CD4-positive, alpha-beta T cell treated with Interleukin-15 for 1 hour (primary cell): ENCODE measurements around the gene METTL2B.
"Not testable (repeated sequence)": the region's sequence is repeated elsewhere in the genome, so short reads cannot be mapped to it uniquely, and the experiment has no call there.

Experiments
- DNase-seq: peaks from one replicate; pipeline ENCODE4 v3.0.0-alpha.2; 2020

The METTL2B gene

DNA sequence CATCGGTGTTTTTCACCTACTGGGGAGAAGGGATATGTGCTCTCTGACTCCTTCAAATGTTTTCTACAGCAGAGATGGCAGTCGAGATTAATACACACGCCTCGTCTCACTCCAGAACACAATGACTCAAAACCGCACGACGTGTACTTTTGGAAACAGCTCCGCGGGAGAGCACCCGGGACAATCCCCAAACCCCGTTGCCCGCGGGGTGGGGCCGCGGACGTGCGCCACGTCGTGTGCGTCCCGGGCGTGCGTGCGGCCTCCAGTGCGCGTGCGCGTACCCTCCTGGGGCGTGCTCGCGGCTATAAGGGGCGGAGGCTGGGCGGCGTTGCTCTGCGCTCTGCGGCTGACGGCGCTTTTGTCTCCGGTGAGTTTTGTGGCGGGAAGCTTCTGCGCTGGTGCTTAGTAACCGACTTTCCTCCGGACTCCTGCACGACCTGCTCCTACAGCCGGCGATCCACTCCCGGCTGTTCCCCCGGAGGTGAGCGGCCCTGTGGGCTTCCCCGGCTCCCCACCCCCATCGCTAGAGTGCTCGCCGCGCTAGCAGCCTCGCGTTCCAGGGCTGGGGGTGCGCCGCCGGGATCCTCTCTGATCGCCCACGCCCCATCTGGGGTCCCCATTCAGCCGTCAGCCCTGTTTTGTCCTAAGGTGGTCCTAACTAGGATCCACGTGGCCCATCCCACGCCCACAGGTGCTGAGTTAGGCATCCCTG lies 20.8 kb upstream of the METTL2B start, which contains the start of gene HILPDA:
Gene HILPDA (plus strand): TSS at position 336 of the 712 bp plus-strand sequence. CDS start 1,391 bp downstream, outside the sequence.
- DNase-seq: peak; percentile 95

DNA sequence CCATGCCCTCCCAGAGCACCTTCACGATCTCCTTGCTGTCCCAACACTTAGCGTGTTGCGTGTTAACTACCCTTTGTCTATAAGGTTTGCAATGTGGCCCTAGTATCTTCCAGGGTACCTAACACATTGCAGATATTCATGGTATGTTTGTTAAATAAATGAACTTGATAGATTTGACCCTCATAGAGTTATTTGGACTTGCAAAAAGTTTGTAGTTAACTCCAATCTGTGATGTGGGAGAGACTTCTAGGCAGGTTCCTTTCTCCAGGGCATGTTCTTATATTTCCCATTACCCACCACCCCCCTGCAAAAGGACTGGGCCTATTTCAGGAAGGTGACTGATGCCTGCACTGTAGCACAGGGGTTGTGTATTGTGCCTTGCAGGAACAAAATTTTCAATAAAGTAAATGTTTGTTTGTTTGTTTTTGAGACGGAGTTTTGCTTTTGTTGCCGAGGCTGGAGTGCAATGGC lies 20.3 kb upstream of the METTL2B start:
- DNase-seq: no peak

DNA sequence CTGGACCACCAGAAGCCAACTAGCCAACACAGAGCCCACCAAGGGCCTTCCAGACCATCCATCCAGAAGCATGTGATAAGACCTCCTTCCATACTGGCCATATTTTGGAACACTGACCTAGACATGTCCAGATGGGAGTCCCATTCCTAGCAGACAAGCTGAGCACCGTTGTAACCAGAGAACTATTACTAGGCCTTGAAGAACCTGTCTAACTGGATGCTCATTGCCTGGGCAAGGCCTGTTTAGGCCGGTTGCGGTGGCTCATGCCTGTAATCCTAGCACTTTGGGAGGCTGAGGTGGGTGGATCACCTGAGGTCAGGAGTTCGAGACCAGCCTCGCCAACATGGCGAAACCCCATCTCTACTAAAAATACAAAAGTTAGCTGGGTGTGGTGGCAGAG lies 19.2 kb upstream of the METTL2B start:
- not testable (repeated sequence) for DNase-seq

DNA sequence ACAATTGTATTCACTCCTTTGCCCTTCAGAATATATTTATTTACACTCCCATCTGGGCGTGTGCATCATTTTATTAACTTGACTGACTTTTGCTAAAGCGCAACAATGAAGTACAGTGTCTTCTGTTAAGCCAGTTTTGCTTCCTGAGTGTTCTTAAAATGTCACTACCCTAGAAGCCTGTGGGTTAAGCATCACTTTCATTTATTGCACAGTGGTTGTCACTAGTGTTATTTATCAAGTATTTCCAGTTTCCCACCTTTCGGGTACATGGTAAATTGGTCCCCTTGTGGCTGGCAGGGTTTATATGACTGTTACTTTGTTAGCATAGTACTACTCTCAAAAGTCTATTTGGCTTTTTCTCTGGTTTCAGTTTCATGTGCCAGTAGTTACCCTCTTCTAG lies 17.6 kb upstream of the METTL2B start:
- no peak for DNase-seq

DNA sequence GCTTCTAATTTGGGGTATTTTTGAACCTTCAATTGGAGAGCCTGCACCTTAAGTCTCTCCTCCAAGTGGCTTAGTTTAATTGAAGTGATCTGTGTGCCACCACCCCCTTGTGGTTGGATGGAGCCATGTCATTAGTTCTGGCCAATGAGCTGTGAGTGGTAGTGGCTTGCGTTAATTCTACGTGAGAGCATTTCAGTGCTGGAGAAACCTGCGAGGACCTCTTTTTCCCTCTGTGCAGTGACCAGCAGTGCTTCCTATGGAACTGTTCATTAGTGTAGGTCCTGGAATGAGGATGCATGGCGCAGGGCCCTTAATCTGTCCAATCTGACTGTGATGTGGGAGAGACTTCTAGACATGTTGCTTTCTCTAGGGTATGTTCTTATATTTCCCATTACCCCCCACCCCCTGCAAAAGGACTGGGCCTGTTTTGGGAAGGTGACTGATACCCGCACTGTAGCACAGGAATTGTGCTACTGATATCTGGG lies 17.1 kb upstream of the METTL2B start:
- DNase-seq: peak; percentile 76

DNA sequence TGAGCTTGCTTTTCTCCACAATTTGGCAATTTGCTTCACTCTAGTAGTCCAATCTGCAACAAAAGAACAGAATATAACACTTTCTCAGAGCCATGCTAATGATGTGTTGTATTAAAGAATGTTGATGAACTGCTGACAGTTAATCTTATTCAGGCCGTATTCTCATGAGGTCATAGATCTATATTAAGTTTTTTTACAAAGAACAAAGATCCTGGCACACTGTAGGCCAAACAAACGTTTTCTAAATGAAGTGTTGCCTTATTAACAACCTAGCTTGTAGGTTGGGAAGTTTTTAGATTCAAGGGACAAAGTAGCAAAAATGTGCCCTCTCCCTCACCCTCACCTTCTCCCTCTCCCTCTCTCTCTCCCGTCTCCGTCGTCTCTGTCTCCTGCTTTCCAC lies 14.1 kb upstream of the METTL2B start:
- no peak for DNase-seq

DNA sequence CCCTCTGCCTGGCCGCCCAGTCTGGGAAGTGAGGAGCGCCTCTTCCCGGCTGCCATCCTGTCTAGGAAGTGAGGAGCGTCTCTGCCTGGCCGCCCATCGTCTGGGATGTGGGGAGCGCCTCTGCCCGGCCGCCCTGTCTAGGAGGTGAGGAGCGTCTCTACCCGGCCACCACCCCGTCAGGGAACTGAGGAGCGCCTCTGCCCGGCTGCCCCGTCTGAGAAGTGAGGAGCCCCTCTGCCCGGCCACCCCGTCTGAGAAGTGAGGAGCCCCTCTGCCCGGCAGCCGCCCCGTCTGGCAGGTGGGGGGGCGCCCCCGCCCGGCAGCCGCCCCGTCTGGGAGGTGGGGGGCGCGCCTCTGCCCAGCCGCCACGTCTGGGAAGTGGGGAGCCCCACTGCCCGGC lies 13.2 kb upstream of the METTL2B start:
- DNase-seq: not testable (repeated sequence)

DNA sequence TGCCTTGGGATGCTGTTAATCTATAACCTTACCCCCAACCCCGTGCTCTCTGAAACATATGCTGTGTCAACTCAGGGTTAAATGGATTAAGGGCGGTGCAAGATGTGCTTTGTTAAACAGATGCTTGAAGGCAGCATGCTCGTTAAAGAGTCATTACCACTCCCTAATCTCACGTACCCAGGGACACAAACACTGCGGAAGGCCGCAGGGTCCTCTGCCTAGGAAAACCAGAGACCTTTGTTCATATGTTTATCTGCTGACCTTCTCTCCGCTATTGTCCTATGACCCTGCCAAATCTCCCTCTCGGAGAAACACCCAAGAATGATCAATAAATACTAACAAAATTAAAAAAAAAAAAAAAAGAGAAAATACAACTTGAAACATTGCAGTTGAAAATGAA lies 12.6 kb upstream of the METTL2B start:
- DNase-seq: not testable (repeated sequence)

DNA sequence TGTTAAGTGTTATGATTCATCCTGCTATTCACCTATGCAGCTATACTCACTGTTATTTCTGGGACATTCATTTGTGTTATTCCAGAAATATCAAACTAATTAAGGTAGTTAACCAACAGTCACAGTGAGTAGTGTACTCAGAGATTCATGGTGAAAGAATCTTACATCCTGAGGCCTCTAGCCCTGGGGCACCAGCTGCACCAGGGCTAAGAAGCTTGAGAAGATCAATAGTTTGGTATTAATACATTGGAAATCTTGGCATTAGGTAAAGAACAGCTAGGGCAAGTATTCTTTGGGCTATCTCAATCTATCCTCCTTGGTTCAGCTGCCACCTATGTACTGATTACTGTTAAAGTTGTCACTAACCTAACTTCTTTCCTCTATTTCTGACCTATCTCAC lies 9.7 kb upstream of the METTL2B start:
- not testable (repeated sequence) for DNase-seq

DNA sequence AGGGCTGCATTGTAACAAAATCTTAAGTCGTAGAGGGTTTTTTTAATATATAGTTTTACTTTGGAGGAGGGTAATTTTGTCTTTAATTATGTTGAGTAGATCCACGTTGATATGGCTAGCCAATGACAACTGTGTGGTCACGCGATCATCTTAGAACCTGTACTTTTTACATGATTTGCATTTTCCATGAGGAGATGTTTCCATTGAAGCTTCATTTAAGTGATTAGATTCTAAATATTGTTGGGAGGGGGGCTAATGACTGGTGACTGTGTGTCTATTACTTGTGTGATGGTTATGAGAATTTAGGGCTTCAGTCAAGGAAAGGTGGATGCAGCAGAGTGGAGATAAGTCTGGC lies 765 bp downstream of the METTL2B start:
- not testable (repeated sequence) for DNase-seq

DNA sequence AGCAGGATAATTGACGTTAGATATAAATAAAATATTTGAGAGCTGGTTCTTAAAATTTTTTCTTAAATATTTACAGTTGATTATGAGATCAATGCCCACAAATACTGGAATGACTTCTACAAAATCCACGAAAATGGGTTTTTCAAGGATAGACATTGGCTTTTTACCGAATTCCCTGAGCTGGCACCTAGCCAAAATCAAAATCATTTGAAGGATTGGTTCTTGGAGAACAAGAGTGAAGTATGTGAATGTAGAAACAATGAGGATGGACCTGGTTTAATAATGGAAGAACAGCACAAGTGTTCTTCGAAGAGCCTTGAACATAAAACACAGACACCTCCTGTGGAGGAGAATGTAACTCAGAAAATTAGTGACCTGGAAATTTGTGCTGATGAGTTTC lies 2.5 kb downstream of the METTL2B start:
- not testable (repeated sequence) for DNase-seq

DNA sequence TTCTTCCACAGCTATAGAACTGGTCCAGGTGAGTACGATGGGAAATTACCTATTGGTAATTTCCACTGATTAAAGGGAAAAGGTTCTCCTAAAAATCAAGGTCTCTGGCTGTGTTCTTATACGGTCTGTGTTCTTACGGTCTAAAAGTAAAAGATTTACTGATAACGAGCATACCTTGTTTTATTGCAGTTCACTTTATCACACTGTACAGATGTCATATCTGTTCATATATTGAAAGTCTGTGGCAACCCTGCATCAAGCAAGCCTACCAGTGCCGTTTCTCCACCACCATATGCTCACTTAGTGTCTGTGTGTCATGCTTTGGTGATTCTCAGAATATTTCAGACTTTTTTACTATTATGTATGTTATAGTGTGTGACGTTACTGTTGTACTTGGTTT lies 11.6 kb downstream of the METTL2B start:
- DNase-seq: not testable (repeated sequence)

DNA sequence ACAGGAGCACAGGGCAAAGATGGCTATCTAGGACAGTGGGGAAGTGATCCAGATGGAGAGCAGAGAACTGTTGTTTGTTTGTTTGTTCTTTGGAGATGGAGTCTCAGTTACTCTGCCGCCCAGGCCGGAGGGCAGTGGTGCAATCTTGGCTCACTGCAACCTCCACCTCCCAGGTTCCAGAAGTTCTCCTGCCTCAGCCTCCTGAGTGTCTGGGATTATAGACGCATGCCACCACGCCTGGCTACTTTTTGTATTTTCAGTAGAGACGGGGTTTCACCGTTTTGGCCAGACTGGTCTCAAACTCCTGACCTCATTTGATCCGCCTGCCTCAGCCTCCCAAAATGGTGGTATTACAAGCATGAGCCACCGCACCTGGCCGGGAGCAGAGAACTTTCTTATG lies 20.9 kb downstream of the METTL2B start:
- DNase-seq: no peak

DNA sequence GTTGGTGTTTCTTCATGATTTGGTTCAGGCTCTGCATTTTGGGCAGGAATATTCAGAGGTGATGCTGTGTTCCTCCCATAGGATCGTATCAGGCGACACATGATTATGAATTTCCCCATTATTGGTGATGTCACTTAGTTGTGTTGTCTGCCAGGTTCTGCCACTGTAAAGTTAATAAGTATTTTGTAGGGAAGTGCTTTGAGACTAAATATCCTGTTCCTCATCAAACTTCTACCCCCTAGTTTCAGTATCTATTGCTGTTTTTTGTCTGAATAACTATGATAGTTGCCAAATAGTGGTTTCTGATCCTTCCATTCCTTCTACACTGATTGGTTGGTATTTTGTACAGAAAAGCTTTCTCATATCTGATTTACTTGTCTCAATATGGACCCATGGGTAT lies 28.9 kb downstream of the METTL2B start:
- not testable (repeated sequence) for DNase-seq

DNA sequence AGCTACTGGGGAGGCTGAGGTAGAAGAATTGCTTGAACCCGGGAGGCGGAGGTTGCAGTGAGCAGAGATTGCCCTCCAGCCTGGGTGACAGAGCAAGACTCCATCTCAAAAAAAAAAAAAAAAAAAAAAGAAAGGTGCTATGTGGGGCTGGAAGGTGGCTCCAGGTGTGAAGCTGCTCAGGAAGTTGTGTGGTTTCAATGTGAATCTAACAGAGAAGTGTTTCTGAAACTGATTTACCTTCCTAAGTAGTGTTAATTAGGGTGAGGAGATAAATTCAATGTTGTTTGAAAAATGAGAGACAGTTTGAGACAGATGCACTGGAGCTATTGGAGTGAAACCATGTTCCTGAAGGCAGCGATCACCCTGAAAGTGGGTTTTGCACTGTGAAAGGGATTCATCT lies 30.3 kb downstream of the METTL2B start:
- DNase-seq: peak; percentile 23

DNA sequence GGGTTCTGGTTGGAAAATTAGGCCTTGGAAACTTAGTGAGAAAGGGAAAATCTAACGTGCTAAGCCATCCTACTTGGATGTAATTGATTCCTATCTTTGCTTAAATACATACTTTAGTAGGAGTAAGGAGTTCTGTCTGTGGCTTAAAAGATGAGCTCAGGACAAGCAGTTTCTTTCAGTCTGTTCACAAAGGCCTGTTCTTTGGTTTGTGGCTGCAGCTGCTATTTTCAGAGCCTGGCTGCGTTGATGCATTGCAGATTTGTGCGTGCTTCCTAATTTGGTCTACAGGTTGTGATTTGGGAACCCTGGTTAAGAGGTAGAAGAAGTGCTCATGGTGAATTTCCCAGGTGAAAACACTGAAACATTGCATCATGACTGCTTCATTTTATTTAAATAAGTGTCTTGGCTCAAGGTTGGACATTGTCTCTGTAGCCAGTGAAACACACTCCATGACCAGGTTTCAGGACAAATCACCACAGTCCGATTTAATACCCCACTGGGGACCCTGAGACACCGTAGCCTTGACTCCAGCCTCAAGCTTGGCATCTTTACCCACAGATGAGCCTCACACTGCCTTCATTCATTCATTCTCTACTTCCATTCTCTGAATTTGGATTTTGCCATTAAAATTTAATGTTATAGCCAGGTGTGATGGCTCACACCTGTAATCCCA lies 30.9 kb downstream of the METTL2B start:
- DNase-seq: not testable (repeated sequence)

DNA sequence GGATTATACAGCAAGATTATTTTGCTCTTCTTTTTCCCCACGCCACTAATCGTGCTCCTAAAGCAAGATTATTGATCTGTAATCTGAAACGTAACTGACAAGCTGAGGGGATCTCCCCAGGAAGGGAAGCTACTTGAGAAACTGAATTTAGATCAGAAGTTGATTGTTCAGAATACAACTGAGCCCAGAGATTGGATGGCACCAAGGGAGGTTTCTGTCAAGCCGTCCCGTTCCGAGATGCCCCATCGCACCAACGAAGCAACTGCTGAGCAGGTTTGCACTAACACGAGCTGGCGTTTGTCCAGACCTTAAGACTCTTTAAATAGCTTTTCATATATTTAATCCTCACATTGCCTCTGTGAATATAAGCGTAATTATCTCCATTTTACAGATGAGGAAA lies 35.1 kb downstream of the METTL2B start:
- DNase-seq: not testable (repeated sequence)

DNA sequence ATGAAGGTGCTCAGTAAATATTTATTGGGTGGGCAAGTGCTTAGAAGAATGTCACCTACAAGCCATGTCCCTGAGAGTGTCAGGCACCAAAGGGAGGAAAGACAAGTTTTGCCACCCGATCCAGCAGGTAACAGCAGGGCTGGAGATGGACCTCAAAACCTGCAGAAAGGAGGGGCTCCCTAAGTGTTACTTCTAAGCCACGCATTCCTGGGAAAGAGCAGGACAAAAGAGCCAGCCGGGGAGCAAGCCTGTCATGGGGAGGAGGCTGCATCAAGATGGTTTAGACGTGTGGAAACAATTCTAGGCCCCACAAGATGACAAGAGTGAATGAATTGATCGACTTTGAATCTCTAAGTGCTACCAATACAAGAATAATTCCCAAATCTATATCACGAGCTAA lies 38.7 kb downstream of the METTL2B start:
- not testable (repeated sequence) for DNase-seq

DNA sequence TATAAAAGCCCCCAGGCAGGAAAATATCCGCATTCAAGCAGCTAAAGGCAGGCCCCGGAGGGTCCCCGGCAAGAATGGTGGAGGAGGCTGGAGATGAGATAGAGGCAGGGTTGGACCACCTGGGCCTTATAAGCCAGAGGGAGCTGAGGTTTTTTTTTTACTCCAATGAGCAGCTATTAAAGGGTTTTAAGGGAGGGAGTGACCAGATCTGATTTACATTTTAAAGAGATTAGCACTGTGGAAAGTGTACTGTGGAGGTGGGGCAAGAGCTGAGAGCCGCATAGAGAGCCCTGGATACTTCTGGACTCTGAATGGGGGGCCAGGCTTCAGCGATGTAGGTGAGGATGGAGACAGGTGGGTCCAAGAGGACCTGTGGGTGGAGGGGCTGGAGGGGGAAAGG lies 40.5 kb downstream of the METTL2B start:
- DNase-seq: not testable (repeated sequence)

DNA sequence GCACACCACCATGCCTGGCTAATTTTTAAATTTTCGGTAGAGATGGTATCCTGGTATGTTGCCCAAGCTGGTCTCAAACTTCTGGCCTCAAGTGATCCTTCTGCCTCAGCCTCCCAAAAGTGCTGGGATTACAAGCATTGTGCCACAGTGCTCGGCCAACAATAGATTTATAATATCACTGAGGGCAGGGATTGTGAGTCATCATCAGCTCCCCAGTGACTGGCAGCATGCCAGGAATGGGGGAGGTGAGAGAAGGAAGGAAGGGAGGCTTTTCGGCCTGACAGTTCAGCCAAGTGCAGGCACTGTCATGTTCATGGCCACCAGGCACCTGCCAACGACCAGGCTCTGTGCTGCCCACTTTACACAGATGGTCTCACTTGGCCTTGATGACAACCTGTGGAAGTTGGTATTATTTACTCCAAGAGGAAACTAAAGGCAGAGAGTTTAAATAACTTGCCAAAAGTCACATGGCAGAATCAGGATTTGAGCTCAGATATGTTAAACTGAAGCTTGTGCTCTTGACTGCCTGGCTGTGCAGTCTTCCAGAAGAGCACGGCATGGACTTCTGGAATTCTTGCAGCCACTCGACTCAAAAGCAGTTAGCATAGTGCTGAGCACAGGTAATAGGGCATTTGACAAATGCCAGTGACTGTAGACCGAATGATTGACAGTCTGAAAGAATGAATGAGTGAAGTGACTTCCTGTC lies 46.8 kb downstream of the METTL2B start:
- DNase-seq: peak; percentile 81

DNA sequence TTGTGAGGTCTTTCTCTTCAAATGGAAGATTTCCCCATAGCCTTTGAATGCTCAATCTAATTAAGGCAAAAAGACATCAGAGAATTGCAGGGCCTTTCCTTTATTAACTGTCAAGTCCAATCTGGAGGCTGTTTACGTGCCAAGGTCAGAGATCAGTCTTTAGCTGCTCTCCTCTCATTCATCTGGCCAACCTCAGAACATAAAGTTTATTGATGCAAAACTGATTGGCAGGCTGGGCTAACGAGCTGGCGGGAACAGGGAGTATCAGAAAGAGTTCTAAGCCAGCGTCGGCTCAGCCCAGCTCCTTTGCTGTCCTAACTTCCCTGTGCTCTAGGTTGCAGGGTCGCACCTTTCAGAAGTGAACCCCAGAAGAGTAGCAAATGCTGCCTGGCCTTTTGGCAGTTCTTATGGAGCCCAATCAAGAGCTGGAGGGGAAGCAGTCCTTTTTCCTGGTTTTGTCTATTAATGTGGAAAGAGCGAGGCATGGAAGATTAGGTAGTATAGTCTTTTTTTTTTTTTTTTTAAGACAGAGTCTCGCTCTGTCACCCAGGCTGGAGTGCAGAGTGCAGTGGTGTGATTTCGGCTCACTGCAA lies 47.5 kb downstream of the METTL2B start:
- not testable (repeated sequence) for DNase-seq

DNA sequence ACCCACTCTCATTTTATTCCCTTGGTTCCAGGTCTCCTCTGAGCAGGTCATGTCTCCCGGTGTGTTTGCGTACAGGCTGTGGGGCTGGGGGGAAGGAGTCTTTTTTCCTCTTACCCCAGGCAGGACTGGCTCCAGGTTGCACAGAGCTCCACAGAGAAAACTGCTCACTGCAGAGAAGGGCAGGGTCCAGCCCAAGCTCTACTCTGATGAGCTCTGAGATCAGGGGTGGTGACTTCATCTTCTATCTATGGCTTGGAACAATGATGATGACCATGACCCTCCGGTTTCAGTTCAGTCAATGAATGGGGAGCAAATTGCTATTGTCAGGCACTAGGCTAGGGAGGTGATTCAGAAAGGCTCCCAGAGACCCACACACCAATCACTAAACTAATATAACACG lies 49.0 kb downstream of the METTL2B start:
- not testable (repeated sequence) for DNase-seq

DNA sequence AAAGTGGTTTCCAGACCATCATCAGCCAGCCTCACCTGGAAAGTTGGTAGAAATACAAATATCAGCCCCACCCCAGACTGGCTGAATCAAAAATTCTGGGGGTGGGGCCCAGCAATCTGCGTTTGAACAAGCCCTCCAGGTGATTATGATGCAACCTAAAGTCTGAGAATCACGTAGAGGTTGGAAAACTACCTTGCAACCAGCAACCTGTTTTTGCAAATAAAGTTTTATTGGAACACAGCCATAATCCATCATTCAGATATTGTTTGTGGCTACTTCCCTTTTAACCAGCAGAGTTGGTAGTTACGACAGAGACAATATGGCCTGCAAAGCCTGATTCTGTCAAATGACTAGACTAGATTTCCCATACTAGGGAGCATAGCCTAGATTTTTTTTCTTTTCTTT lies 49.5 kb downstream of the METTL2B start:
- not testable (repeated sequence) for DNase-seq
